Epithelial cell of umbilical artery (primary cell): Measurements from ENCODE around the gene CLPTM1. TPM values are rescaled to one million over a fixed set of nuclear protein-coding genes. Genes with fewer than 3 reads are reported as not detected.

ENCODE experiments used
- total RNA-seq: library from RNA; depleted of rRNA; stranded (reverse); fragments of >200 nt; gene quantifications from 2 replicates; pipeline ENCODE4 v1.2.3, GENCODE V29; 2014

Gene CLPTM1
- total RNA-seq, result 20.4 and 33.8 TPM in 2 replicates

GRCh38 chr19:44954649-44955504 is at the start of gene CLPTM1:
CLPTM1 (plus strand) TSS chr19:44955380; CDS start chr19:44955396, 16 bp downstream.

GRCh38 chr19:44905437-44906160 is 49.6 kb upstream of the CLPTM1 start, which contains the start of gene APOE:
APOE (plus strand) TSS chr19:44905796; CDS start chr19:44906625, 829 bp downstream.

GRCh38 chr19:44914433-44915206 is 40.6 kb upstream of the CLPTM1 start, which contains the start of gene APOC1:
APOC1 (plus strand) TSS chr19:44914608; CDS start chr19:44914892, 284 bp downstream.

GRCh38 chr19:44942067-44942571 is 13.1 kb upstream of the CLPTM1 start, which contains the start of gene APOC4:
APOC4 (plus strand) TSS chr19:44942237; CDS start chr19:44942278, 41 bp downstream.

GRCh38 chr19:45001087-45001739 is 46.0 kb downstream of the CLPTM1 start, which contains the start of gene RELB:
RELB (plus strand) TSS chr19:45001464; CDS start chr19:45001580, 116 bp downstream.

GRCh38 chr19:45038931-45039893 is 84.0 kb downstream of the CLPTM1 start, which contains the start of gene CLASRP:
CLASRP (plus strand) TSS chr19:45039045; CDS start chr19:45040213, 1,168 bp downstream.

Other genes starting within 250 kb of the CLPTM1 start
- 1.9 and 2.1 TPM in 2 replicates for gene BCL3, start 206.7 kb upstream of the CLPTM1 start, total RNA-seq
- gene CBLC, start 177.5 kb upstream of the CLPTM1 start, total RNA-seq, result 0.30 TPM in 1 of 2 replicates, not detected in the other
- gene BCAM, start 146.3 kb upstream of the CLPTM1 start, total RNA-seq, result 10.0 and 19.8 TPM in 2 replicates
- gene NECTIN2, start 109.1 kb upstream of the CLPTM1 start, total RNA-seq, result 109 and 121 TPM in 2 replicates
- 66.6 and 69.3 TPM in 2 replicates for gene TOMM40, start 64.1 kb upstream of the CLPTM1 start, total RNA-seq
- 0.97 and 3.3 TPM in 2 replicates for gene APOE, start 49.6 kb upstream of the CLPTM1 start, total RNA-seq
- 0.91 and 4.5 TPM in 2 replicates for gene APOC1, start 40.8 kb upstream of the CLPTM1 start, total RNA-seq
- not detected in 2 replicates for gene APOC4, start 13.1 kb upstream of the CLPTM1 start, total RNA-seq
- gene APOC2, start 9.3 kb upstream of the CLPTM1 start, total RNA-seq, result not detected in 2 replicates
- gene RELB, start 46.1 kb downstream of the CLPTM1 start, total RNA-seq, result 8.4 and 8.8 TPM in 2 replicates
- 9.1 and 14.6 TPM in 2 replicates for gene CLASRP, start 83.7 kb downstream of the CLPTM1 start, total RNA-seq
- gene ZNF296, start 121.1 kb downstream of the CLPTM1 start, total RNA-seq, result under 0.01 TPM in 1 of 2 replicates, not detected in the other
- gene GEMIN7, start 123.9 kb downstream of the CLPTM1 start, total RNA-seq, result 30.5 and 33.5 TPM in 2 replicates
- 23.1 and 26.6 TPM in 2 replicates for gene PPP1R37, start 137.8 kb downstream of the CLPTM1 start, total RNA-seq
- 0.30 and 0.32 TPM in 2 replicates for gene NKPD1, start 205.6 kb downstream of the CLPTM1 start, total RNA-seq
- 9.6 and 15.9 TPM in 2 replicates for gene TRAPPC6A, start 222.9 kb downstream of the CLPTM1 start, total RNA-seq
- gene BLOC1S3, start 223.4 kb downstream of the CLPTM1 start, total RNA-seq, result 3.6 and 7.8 TPM in 2 replicates